T1000 (cell line): ENCODE measurements around the gene SDCCAG8.

ENCODE experiments used
- DNase-seq: peaks from one replicate; lab custom pipeline; 2025; ENCODE audit warnings: mixed read lengths; lab: John Stamatoyannopoulos, UW

The SDCCAG8 gene

GRCh38 chr1:243501002-243501401 lies 245.2 kb downstream of the SDCCAG8 start:
- DNase-seq, result no peak

GRCh38 chr1:243503155-243503554 lies 247.3 kb downstream of the SDCCAG8 start:
- DNase-seq, result no peak

- no peak for DNase-seq
Observed at GRCh38 chr1:243505986-243506689, 250.3 kb downstream of the SDCCAG8 start.

GRCh38 chr1:243507001-243507671 lies 251.3 kb downstream of the SDCCAG8 start:
- DNase-seq, result no peak

- no peak for DNase-seq
Observed at GRCh38 chr1:243507672-243508302, 251.9 kb downstream of the SDCCAG8 start.

- DNase-seq, result no peak
Observed at GRCh38 chr1:243508303-243508713, 252.5 kb downstream of the SDCCAG8 start.

- DNase-seq, result no peak
Observed at GRCh38 chr1:243508943-243509342, 253.1 kb downstream of the SDCCAG8 start.

GRCh38 chr1:243510928-243511327 lies 255.1 kb downstream of the SDCCAG8 start:
- DNase-seq, result no peak

GRCh38 chr1:243513726-243514491 lies 258.1 kb downstream of the SDCCAG8 start:
- DNase-seq, result no peak

GRCh38 chr1:243514927-243515326 lies 259.1 kb downstream of the SDCCAG8 start:
- DNase-seq, result no peak

GRCh38 chr1:243520831-243521230 lies 265.0 kb downstream of the SDCCAG8 start:
- DNase-seq, result no peak

- no peak for DNase-seq
Observed at GRCh38 chr1:243523766-243524165, 267.9 kb downstream of the SDCCAG8 start.

- DNase-seq, result no peak
Observed at GRCh38 chr1:243525085-243525487, 269.2 kb downstream of the SDCCAG8 start.

- DNase-seq, result no peak
Observed at GRCh38 chr1:243526180-243526579, 270.3 kb downstream of the SDCCAG8 start.

GRCh38 chr1:243528459-243529121 lies 272.7 kb downstream of the SDCCAG8 start:
- no peak for DNase-seq

- DNase-seq, result no peak
Observed at GRCh38 chr1:243529512-243529911, 273.7 kb downstream of the SDCCAG8 start.

GRCh38 chr1:243535014-243535413 lies 279.2 kb downstream of the SDCCAG8 start:
- DNase-seq, result no peak

- no peak for DNase-seq
Observed at GRCh38 chr1:243539636-243540035, 283.8 kb downstream of the SDCCAG8 start.

- no peak for DNase-seq
Observed at GRCh38 chr1:243542739-243543415, 287.0 kb downstream of the SDCCAG8 start.

GRCh38 chr1:243543501-243543900 lies 287.7 kb downstream of the SDCCAG8 start:
- DNase-seq, result no peak

- no peak for DNase-seq
Observed at GRCh38 chr1:243546457-243546856, 290.6 kb downstream of the SDCCAG8 start.
